Measurements from ENCODE around the gene FRAT1. TPM values are rescaled to one million over a fixed set of nuclear protein-coding genes. Genes with fewer than 3 reads are reported as not detected.

Gene FRAT1
- total RNA-seq, 4 donors from 2014 or later: 5.8 to 15.7 (median 10.3) TPM

- Histone ChIP-seq H3K27ac (no peak overlapping the region), H3K9me3 (no peaks in the 10 kb centered on the region), H3K4me1 (no peaks in the 10 kb centered on the region), H3K4me3 (no peak overlapping the region), H3K27me3 (no peaks in the 10 kb centered on the region), H3K36me3 (no peaks in the 10 kb centered on the region)
- no peak for DNase-seq
- TF ChIP-seq EP300 (IDR thresholded peaks at IDR 0.05; ENCODE audit: low read depth): no peak
- no peak for TF ChIP-seq POLR2AphosphoS5 (IDR thresholded peaks at IDR 0.05)
- no peak for TF ChIP-seq CTCF (IDR thresholded peaks at IDR 0.05)
- no peak for TF ChIP-seq POLR2A (IDR thresholded peaks at IDR 0.05)
- WGBS, 2 donors (ENCODE audit: low coverage in 1 of 2): 79 to 97% methylated on average over 3 of the region's 3 CpGs
- intact Hi-C loops (cut with DNase I; ENCODE audit: low total_unique reads): no loop called here
- in situ Hi-C loops (cut with MboI; ENCODE audit: low pct_ligation_motif_present in 1 of 4, low pct_unique_long_range_greater_than_20kb in 1 of 4, low sequenced_read_pairs in 3 of 4): no loop called here
These were observed 18.1 kb upstream of the FRAT1 start for GRCh38 chr10:97300980-97301379.

- H3K4me3 ChIP-seq: no peak overlapping the region
- in situ Hi-C loops (cut with MboI; ENCODE audit: low pct_ligation_motif_present in 1 of 4, low pct_unique_long_range_greater_than_20kb in 1 of 4, low sequenced_read_pairs in 3 of 4) (no loop called here), intact Hi-C loops (cut with DNase I; ENCODE audit: low total_unique reads) (no loop called here)
- H3K9me3 ChIP-seq: no peaks in the 10 kb centered on the region
- no peak for TF ChIP-seq CTCF (IDR thresholded peaks at IDR 0.05)
- no peak for TF ChIP-seq POLR2AphosphoS5 (IDR thresholded peaks at IDR 0.05)
- no peak for TF ChIP-seq EP300 (IDR thresholded peaks at IDR 0.05; ENCODE audit: low read depth)
- TF ChIP-seq POLR2A (IDR thresholded peaks at IDR 0.05): no peak
- H3K27me3 ChIP-seq: no peaks in the 10 kb centered on the region
- 76 to 87% methylated on average over 5 to 11 of the region's 11 CpGs for WGBS, 2 donors (ENCODE audit: low coverage in 1 of 2)
- no peaks in the 10 kb centered on the region for H3K36me3 ChIP-seq
- no peak overlapping the region for H3K27ac ChIP-seq
- H3K4me1 ChIP-seq: no peaks in the 10 kb centered on the region
- DNase-seq: no peak
These were observed 16.8 kb upstream of the FRAT1 start for GRCh38 chr10:97302088-97302791.

DNA sequence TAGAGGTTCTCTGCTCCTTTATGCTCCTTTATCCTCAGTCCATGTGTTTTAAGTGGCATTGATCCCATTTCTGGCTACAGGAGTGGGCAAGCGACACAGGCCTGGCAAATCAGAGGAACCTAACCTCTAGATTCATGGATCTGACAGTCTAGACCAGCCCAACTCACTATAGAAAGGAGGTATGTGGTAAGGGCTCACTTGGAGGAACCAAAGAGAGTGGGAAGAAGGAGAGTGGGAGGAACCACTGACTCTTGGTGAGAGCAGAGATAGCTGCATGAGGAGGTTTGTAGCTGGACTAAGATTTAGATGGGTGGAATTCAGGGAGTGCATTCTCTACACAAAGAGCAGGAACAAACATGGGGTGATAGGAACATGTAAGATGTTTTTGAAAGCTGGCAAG, 11.6 kb upstream of the FRAT1 start:
- no peak for DNase-seq
- Histone ChIP-seq H3K4me3 (no peak overlapping the region), H3K27me3 (no peaks in the 10 kb centered on the region), H3K4me1 (no peaks in the 10 kb centered on the region), H3K27ac (no peak overlapping the region), H3K36me3 (no peaks in the 10 kb centered on the region), H3K9me3 (no peaks in the 10 kb centered on the region)
- WGBS, 2 donors (ENCODE audit: low coverage in 1 of 2): 88% methylated on average over 1 of the region's 1 CpG; no CpG with 5 or more reads in 1 of the 2 donors
- TF ChIP-seq CTCF (IDR thresholded peaks at IDR 0.05) (no peak), POLR2A (IDR thresholded peaks at IDR 0.05) (no peak), EP300 (IDR thresholded peaks at IDR 0.05; ENCODE audit: low read depth) (no peak), POLR2AphosphoS5 (IDR thresholded peaks at IDR 0.05) (no peak)
- intact Hi-C loops (cut with DNase I; ENCODE audit: low total_unique reads) (no loop called here), in situ Hi-C loops (cut with MboI; ENCODE audit: low pct_ligation_motif_present in 1 of 4, low pct_unique_long_range_greater_than_20kb in 1 of 4, low sequenced_read_pairs in 3 of 4) (no loop called here)

DNA sequence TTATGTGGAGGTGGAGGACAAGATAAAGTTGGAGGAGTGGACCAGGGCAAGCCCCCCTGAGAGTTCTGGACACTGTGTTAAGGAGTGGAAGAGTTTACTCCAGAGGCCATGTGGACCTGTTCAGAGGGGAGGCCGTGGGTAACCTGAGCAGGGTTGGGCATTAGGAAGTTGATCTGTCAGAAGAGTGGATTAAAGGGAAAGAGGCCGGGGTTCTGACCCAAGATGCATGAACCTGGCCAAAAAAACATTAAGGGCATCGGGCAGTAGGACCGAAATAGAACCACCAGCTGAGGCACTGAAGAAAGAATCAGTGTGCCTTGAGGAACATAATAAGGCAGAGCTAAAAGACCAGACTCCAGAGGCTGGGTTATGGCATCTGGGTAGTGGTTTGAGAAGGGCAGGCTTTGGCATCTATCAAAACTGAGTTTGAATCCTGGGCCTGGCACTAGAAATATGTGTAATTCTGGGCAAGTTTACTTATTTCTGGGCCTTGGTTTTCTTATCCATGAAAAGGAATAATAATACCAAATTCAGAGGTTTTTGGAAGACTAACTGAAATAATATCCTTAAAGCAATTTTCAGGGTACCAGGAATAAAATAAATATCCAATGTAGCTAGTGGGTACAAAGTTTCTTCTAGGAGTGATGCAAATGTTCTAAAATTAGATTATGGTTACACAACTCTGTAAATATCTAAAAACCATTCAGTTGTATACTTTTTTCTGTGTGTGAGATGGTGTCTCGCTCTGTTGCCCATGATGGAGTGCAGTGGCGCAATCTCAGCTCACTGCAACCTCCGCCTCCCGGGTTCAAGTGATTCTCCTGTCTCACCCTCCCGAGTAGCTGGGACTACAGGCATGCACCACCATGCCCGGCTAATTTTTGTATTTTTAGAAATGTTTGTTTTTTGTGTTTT, 10.9 kb upstream of the FRAT1 start:
- Histone ChIP-seq H3K27ac (no peak overlapping the region), H3K4me3 (no peak overlapping the region), H3K27me3 (no peaks in the 10 kb centered on the region), H3K9me3 (no peaks in the 10 kb centered on the region), H3K4me1 (no peaks in the 10 kb centered on the region), H3K36me3 (no peaks in the 10 kb centered on the region)
- intact Hi-C loops (cut with DNase I; ENCODE audit: low total_unique reads) (no loop called here), in situ Hi-C loops (cut with MboI; ENCODE audit: low pct_ligation_motif_present in 1 of 4, low pct_unique_long_range_greater_than_20kb in 1 of 4, low sequenced_read_pairs in 3 of 4) (no loop called here)
- DNase-seq: no peak
- 67 to 83% methylated on average over 3 to 10 of the region's 10 CpGs for WGBS, 2 donors (ENCODE audit: low coverage in 1 of 2)
- TF ChIP-seq EP300 (IDR thresholded peaks at IDR 0.05; ENCODE audit: low read depth) (no peak), POLR2A (IDR thresholded peaks at IDR 0.05) (no peak), POLR2AphosphoS5 (IDR thresholded peaks at IDR 0.05) (no peak), CTCF (IDR thresholded peaks at IDR 0.05) (no peak)

All from transverse colon (tissue), 4 donors.